K562 (cell line): ENCODE measurements around the gene RASSF3. TPM values are rescaled to one million over a fixed set of nuclear protein-coding genes. Genes with fewer than 3 reads are reported as not detected.

Experiments used
- ARID2 ChIP-seq: fragments of 450-650 bp; IDR thresholded peaks from 2 replicates; pipeline ENCODE4 v1.6.1; 2017; ENCODE audit warnings: antibody characterized with exemption, mild to moderate bottlenecking
- BRCA1 ChIP-seq, 2 experiments: fragments of 450-650 bp in 1 of 2; sonication (generic) in 1 of 2; formaldehyde crosslinking in 1 of 2; IDR thresholded peaks; 2 replicates each; pipeline versions ENCODE4 v1.5.0 to v1.6.1; 2017 to 2020; ENCODE audit warnings: mild to moderate bottlenecking in 1 of 2, missing genetic modification reagents in 1 of 2
- NR2F6 ChIP-seq: fragments of 450-650 bp; formaldehyde crosslinking; IDR thresholded peaks from 2 replicates; pipeline ENCODE4 v1.4.0; 2020; ENCODE audit warnings: mild to moderate bottlenecking
- ZBTB5 ChIP-seq: fragments of 450-650 bp; IDR thresholded peaks from 2 replicates; pipeline ENCODE4 v1.6.1; 2017; ENCODE audit warnings: antibody characterized with exemption
- ZNF609 ChIP-seq: sonication (generic); formaldehyde crosslinking; IDR thresholded peaks from 2 replicates; pipeline ENCODE4 v1.8.1; 2023; ENCODE audit warnings: missing genetic modification reagents, mild to moderate bottlenecking, borderline replicate concordance
- ZNF695 ChIP-seq: fragments of 450-650 bp; formaldehyde crosslinking; IDR thresholded peaks from 2 replicates; pipeline ENCODE4 v1.4.0; 2020; ENCODE audit warnings: mild to moderate bottlenecking, moderate library complexity
- ZNF766 ChIP-seq: fragments of 200-800 bp; sonication (Bioruptor generic); conservative IDR thresholded peaks from 2 replicates; pipeline ENCODE4 v1.6.1; 2016; ENCODE audit warnings: missing genetic modification characterization, missing compliant biosample characterization
- polyA plus RNA-seq, 8 experiments: library from polyadenylated mRNA; depleted of rRNA in 4 of 8; stranded (reverse) in 5 of 8; unstranded in 3 of 8; fragments of >200 nt; fragmentation: Nextera tagmentation in 2 of 8; fragmentation: Illumina TruSeq in 1 of 8; extraction: Ambion mirVana in 2 of 8; extraction: Trizol in 1 of 8; gene quantifications; 2 replicates each; pipeline versions ENCODE4 v1.2.1 to v1.2.3, GENCODE V29; 2011 to 2014; ENCODE audit warnings: inconsistent platforms in 1 of 8, missing spikeins in 1 of 8
- total RNA-seq, 7 experiments: library from RNA; depleted of rRNA in 6 of 7; stranded (reverse); fragments of >200 nt in 6 of 7; fragmentation: Illumina TruSeq in 2 of 7; extraction: Trizol in 2 of 7; gene quantifications; 2 replicates each; pipeline versions ENCODE4 v1.2.1 to v1.2.3, GENCODE V29; 2011 to 2021; ENCODE audit warnings: low replicate concordance in 1 of 7
- TF ChIP-seq, protein P1 (sequence below): fragments of 450-650 bp; IDR thresholded peaks from 2 replicates; pipeline ENCODE4 v1.6.1; 2016; ENCODE audit warnings: mild to moderate bottlenecking, moderate library complexity

The RASSF3 gene
- total and polyA plus RNA-seq, 9 of the 15 experiments (the other 6 are each of a cell fraction or from before 2014, with no cell fraction given) = 3.7 to 39.2 (median 20.2) TPM

- TF ChIP-seq ZNF609 (no peak), NR2F6 (CRISPR knock-in tag) (no peak), BRCA1 (IDR thresholded peaks at IDR 0.05) (no peak), BRCA1 (CRISPR knock-in tag; IDR thresholded peaks at IDR 0.05) (no peak), ZBTB5 (no peak), ZNF695 (no peak), ZNF766 (0 out of 2 replicates have a peak, but pooled peaks have one; percentile 68), ARID2 (peak; percentile 57; the same call in 1 of the 2 replicates)
- TF ChIP-seq, protein P1, sequence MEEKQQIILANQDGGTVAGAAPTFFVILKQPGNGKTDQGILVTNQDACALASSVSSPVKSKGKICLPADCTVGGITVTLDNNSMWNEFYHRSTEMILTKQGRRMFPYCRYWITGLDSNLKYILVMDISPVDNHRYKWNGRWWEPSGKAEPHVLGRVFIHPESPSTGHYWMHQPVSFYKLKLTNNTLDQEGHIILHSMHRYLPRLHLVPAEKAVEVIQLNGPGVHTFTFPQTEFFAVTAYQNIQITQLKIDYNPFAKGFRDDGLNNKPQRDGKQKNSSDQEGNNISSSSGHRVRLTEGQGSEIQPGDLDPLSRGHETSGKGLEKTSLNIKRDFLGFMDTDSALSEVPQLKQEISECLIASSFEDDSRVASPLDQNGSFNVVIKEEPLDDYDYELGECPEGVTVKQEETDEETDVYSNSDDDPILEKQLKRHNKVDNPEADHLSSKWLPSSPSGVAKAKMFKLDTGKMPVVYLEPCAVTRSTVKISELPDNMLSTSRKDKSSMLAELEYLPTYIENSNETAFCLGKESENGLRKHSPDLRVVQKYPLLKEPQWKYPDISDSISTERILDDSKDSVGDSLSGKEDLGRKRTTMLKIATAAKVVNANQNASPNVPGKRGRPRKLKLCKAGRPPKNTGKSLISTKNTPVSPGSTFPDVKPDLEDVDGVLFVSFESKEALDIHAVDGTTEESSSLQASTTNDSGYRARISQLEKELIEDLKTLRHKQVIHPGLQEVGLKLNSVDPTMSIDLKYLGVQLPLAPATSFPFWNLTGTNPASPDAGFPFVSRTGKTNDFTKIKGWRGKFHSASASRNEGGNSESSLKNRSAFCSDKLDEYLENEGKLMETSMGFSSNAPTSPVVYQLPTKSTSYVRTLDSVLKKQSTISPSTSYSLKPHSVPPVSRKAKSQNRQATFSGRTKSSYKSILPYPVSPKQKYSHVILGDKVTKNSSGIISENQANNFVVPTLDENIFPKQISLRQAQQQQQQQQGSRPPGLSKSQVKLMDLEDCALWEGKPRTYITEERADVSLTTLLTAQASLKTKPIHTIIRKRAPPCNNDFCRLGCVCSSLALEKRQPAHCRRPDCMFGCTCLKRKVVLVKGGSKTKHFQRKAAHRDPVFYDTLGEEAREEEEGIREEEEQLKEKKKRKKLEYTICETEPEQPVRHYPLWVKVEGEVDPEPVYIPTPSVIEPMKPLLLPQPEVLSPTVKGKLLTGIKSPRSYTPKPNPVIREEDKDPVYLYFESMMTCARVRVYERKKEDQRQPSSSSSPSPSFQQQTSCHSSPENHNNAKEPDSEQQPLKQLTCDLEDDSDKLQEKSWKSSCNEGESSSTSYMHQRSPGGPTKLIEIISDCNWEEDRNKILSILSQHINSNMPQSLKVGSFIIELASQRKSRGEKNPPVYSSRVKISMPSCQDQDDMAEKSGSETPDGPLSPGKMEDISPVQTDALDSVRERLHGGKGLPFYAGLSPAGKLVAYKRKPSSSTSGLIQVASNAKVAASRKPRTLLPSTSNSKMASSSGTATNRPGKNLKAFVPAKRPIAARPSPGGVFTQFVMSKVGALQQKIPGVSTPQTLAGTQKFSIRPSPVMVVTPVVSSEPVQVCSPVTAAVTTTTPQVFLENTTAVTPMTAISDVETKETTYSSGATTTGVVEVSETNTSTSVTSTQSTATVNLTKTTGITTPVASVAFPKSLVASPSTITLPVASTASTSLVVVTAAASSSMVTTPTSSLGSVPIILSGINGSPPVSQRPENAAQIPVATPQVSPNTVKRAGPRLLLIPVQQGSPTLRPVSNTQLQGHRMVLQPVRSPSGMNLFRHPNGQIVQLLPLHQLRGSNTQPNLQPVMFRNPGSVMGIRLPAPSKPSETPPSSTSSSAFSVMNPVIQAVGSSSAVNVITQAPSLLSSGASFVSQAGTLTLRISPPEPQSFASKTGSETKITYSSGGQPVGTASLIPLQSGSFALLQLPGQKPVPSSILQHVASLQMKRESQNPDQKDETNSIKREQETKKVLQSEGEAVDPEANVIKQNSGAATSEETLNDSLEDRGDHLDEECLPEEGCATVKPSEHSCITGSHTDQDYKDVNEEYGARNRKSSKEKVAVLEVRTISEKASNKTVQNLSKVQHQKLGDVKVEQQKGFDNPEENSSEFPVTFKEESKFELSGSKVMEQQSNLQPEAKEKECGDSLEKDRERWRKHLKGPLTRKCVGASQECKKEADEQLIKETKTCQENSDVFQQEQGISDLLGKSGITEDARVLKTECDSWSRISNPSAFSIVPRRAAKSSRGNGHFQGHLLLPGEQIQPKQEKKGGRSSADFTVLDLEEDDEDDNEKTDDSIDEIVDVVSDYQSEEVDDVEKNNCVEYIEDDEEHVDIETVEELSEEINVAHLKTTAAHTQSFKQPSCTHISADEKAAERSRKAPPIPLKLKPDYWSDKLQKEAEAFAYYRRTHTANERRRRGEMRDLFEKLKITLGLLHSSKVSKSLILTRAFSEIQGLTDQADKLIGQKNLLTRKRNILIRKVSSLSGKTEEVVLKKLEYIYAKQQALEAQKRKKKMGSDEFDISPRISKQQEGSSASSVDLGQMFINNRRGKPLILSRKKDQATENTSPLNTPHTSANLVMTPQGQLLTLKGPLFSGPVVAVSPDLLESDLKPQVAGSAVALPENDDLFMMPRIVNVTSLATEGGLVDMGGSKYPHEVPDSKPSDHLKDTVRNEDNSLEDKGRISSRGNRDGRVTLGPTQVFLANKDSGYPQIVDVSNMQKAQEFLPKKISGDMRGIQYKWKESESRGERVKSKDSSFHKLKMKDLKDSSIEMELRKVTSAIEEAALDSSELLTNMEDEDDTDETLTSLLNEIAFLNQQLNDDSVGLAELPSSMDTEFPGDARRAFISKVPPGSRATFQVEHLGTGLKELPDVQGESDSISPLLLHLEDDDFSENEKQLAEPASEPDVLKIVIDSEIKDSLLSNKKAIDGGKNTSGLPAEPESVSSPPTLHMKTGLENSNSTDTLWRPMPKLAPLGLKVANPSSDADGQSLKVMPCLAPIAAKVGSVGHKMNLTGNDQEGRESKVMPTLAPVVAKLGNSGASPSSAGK = peak; percentile 46
Measured at GRCh38 chr12:64608901-64609535, 1.3 kb upstream of the RASSF3 start (continued).
